ENCODE measurements around the gene KLK3.

GRCh38 chr19:50843205-50843604 is 11.5 kb upstream of the KLK3 start:
- TF ChIP-seq CTCF (conservative IDR thresholded peaks at IDR 0.05; ENCODE audit: low read depth, low read length), result no peak
- TF ChIP-seq USF2 (IDR thresholded peaks at IDR 0.05; ENCODE audit: low read depth, low read length), result no peak
- TF ChIP-seq POLR2A (IDR thresholded peaks at IDR 0.05; ENCODE audit: low read depth, low read length), result no peak
